ENCODE measurements around the gene PTPN14.

The PTPN14 gene

GRCh38 chr1:214379236-214379970, 172.0 kb downstream of the PTPN14 start (continued):
- no peak for TF ChIP-seq TSHZ1 (tag by site-specific recombination; IDR thresholded peaks at IDR 0.05; ENCODE audit: borderline replicate concordance)
- no peak for TF ChIP-seq GLI2 (tag by site-specific recombination; IDR thresholded peaks at IDR 0.05; ENCODE audit: borderline replicate concordance, low read depth)
- TF ChIP-seq HOXC10 (CRISPR knock-in tag; IDR thresholded peaks at IDR 0.05) = no peak
- TF ChIP-seq ZNF302 (tag by site-specific recombination; IDR thresholded peaks at IDR 0.05; ENCODE audit: low read depth) = no peak

GRCh38 chr1:214378492-214378891, 172.9 kb downstream of the PTPN14 start:
- POLR2A ChIA-PET = no interaction called here
- no peak overlapping the region for H3K27ac ChIP-seq (ENCODE audit: extremely low read depth, low read depth, low read length)
- H3K4me3 ChIP-seq (ENCODE audit: low read depth, low read length) = no peak overlapping the region
- no peak for TF ChIP-seq ZNF223 (tag by site-specific recombination; IDR thresholded peaks at IDR 0.05)
- TF ChIP-seq ZNF704 (tag by site-specific recombination; IDR thresholded peaks at IDR 0.05) = no peak
- no peak for TF ChIP-seq ZNF514 (tag by site-specific recombination; IDR thresholded peaks at IDR 0.05)
- no peak for TF ChIP-seq ZSCAN5A (tag by site-specific recombination; IDR thresholded peaks at IDR 0.05)
- no peak for TF ChIP-seq KLF9 (tag by site-specific recombination; IDR thresholded peaks at IDR 0.05; ENCODE audit: low read depth)
- TF ChIP-seq ZFHX2 (tag by site-specific recombination; conservative IDR thresholded peaks at IDR 0.05) = no peak
- TF ChIP-seq ZNF449 (tag by site-specific recombination; IDR thresholded peaks at IDR 0.05) = no peak
- no peak for TF ChIP-seq ZBTB26 (tag by site-specific recombination; optimal IDR thresholded peaks at IDR 0.05)
- no peak for TF ChIP-seq ZNF530 (tag by site-specific recombination; IDR thresholded peaks at IDR 0.05; ENCODE audit: low read depth)
- no peak for TF ChIP-seq KLF10 (tag by site-specific recombination; IDR thresholded peaks at IDR 0.05)
- TF ChIP-seq SCRT1 (tag by site-specific recombination; IDR thresholded peaks at IDR 0.05; ENCODE audit: borderline replicate concordance) = no peak
- no peak for TF ChIP-seq ZNF792 (tag by site-specific recombination; IDR thresholded peaks at IDR 0.05)
- TF ChIP-seq PRDM10 (tag by site-specific recombination; IDR thresholded peaks at IDR 0.05) = no peak
- no peak for TF ChIP-seq ZNF600 (tag by site-specific recombination; IDR thresholded peaks at IDR 0.05)
- no peak for TF ChIP-seq ZNF548 (tag by site-specific recombination; IDR thresholded peaks at IDR 0.05)
- no peak for TF ChIP-seq ZNF169 (tag by site-specific recombination; IDR thresholded peaks at IDR 0.05)
- TF ChIP-seq ZNF768 (tag by site-specific recombination; IDR thresholded peaks at IDR 0.05) = no peak
- H3K9me3 ChIP-seq (ENCODE audit: control insufficient read depth, insufficient read depth, low read depth, low read length) = no peaks in the 10 kb centered on the region
- CTCF ChIA-PET = no interaction called here
- H3K4me1 ChIP-seq (ENCODE audit: control insufficient read depth, insufficient read depth, low read length) = no peaks in the 10 kb centered on the region; the same call in 1 of the 2 replicates
- peaks cover 4 to 21% of the 10 kb centered on the region in 2 experiments; a peak in 2 of 3 replicates for H3K36me3 ChIP-seq (ENCODE audit: control insufficient read depth in 2 of 2, insufficient read depth in 1 of 2, low read length in 2 of 2)

Measured in HEK293 (cell line).